ENCODE data around the gene NFKBIE. TPM values are rescaled to one million over a fixed set of nuclear protein-coding genes. Genes with fewer than 3 reads are reported as not detected.

NFKBIE gene
- total RNA-seq, 1 experiment from 2014 or later, result 33.4 TPM

DNA sequence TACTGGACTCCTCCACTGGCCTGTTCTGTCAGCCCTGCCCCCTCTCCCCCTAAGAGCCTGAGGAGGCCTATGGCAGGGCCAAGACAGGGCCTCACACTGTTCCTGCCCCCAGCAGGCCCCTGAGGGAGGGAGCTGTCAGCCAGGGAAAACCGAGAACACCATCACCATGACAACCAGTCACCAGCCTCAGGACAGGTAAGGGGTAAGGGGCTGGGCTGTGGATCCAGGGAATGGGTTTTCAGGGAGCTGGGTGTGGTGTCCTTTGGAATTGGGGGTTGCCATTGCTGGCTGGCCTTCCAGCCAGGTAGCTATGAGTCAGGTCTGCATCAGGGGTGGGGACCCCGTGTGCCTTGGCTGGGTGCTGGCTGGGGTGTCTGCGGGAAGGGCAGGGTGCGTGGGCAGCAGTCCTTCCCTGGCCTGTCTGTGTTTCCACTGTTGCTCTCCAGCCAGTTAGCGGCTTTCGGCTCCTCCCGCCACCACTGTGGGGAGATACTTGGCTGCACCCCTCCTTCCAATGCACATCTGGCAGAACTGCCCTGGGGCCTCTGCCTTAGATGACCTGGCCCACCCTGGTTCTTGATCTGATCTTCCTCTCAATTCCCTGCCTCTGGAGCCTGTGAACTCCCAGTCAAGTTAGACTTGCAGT is 38.1 kb downstream of the NFKBIE start:
- DNase-seq (ENCODE audit: low spot score), result no peak

DNA sequence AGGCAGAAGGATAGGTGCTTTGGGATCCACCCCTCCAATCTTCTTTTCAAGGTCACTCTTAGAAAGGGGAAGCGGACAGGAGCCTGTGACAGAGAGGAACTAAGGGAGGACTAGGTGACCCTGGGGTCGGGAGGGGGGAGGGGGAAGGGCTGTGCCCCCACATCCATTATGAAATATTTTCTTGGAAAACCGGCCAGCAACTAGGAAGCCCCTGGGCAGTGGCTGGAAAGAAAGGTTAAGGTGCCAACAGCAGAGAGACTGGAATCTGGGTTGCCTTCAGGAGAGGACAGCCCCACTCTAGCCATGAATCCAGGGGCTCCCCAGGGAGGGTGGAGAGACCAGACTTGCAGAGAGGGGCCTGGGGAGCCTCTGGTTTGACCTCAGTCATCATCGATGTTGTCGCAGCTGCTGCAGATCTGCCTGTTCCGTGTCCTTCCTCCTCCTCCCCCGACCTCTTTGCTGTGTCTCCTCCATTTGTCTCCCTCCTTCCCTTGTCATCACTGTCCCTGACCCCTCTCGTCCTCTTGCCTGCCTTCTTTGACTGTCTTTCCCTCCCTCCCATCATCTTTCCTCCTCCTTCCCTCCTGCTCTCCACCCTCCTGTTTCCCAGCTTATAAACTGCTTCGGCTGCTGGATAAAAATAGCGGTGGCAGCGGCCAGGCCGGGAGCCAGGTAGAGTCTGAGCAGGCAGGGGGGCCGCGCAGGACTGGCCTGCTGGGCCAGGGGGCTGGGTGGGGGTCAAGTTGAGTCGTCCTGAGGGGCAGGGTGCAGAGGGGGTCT is 38.8 kb downstream of the NFKBIE start:
- DNase-seq (ENCODE audit: low spot score), result no peak

DNA sequence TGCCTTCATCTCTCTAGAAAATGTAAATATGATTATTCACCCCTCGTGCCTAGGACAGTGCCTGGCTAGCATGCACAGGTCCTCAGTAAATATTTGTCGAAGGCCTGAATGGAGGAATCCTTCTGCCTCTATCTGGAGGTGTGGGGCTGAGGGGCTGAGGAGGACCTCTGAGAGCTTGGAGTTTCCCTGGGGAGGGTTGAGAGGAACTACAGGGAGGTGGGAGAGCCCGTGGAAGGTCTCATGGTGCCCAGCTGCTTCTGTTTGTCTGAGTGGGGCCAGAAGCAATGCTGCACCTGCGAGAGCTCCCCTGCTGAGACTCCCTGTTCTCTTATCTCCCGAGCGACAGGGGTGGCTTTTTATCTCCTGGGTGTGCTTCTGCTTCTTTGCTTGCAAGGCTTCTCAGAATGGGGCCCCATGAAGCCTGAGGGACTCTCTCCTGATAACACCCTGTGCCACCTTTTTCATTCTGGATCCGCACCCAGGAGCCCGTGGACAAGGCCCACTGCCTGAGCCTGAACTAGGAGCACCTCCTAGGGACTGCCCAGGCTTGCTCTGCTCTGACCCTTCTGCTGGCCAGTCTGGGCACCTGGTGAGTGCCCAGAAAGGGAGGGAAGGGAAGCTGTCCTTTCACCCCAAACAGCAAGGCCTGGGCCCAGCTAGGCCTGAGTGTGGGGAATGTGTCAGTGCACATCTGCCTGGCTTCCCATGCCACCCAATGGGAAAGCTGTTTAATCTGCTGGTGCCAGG is 39.6 kb downstream of the NFKBIE start:
- DNase-seq (ENCODE audit: low spot score), result no peak

DNA sequence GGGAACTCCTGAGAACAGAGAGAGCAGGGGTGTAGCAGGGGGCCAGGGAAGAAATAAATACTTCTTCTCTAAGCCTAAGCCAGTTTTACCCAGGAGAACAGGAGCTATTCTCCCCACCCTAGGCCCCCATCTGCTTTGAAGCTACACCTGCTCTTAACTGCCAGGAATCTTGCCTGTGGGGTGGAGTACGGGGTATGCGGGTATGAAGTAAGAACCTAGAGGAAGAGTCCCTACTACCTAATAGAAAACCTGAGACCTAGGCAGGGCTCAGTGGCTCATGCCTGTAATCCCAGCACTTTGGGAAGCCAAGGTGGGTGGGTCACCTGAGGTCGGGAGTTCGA is 40.4 kb downstream of the NFKBIE start:
- no peak for DNase-seq (ENCODE audit: low spot score)

DNA sequence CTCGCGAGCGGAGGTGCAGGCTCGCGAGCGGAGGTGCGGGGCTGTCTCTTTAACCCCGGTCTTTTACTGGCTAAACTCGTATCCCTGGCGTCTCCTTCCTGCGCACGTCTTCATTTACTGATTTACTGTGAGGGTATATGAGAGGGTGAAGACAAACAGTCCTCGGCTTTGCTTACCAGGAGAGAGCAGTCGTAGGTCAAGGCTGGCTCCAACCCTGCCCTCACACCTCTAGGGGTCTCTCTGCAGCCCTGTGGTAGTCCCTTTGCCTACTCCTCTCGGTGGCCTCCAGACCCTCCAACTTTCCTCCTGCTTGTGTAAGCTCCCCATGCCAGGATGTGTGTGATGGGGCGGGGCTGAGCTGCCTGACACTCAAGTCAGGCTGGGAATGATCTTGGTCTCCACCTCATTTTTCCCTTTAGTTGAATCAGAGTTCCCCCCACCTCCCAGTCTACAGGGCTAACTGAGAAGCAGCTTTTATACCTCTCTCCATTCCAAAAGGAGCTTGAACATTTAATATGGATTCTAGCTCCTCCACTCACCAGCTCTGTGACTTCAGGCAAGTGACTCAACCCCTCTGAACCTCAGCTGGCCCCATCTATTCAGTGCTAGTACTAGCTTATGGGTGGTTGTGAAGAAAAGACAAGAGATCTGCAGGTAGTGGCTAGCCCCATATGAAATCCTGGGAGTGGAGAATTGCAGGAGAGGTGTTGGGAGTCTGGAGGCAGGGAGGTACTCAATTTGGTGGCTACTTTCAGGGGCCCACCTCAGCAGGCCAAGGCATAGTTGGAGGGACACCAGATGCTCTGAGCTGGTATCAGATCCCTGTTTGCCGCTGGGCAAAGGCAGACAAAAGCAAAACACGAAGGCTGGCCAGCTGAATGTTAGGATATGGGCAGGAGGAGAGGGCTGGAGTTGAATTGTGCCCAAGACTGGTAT is 41.1 kb downstream of the NFKBIE start:
- peak; percentile 34 for DNase-seq (ENCODE audit: low spot score)

DNA sequence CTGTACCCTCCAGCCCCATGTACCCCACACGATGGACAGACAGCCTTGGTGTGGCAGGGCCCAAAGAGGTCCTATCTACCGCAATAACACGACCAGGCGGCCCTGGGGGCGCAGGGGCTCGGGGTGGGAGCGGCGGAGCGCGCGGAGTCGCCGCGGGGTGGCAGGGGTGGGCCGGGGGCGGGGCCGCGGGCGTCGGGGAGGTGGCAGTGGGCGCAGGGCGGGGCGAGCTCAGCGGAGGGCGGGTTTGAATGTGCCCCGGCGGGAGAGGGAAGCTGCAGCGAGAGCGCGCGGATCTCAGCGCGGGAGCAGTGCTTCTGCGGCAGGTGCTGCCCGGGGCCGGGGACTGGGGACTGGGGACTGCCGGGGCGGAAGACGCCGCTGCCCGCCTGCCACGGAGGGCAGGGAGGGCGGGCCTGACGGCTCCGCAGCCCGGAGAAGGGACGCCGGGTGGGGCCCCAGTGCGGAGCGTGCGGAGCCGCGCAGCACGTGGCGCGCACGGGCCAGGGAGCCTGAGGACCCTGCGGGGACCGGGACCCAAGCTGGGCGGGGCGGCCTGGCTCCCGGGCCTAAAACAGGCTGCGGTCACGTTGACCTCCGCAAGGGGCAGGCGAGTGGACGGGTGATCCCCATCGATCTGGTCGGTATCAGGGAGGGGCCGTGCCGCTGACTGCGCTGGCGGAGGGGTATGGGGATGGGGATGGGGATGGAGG is 41.9 kb downstream of the NFKBIE start, which contains the start of gene SLC29A1:
SLC29A1 (plus strand) TSS at position 277 of the 710 bp plus-strand sequence. CDS start 3,719 bp downstream, outside the sequence.
- DNase-seq (ENCODE audit: low spot score), result peak; percentile 45

DNA sequence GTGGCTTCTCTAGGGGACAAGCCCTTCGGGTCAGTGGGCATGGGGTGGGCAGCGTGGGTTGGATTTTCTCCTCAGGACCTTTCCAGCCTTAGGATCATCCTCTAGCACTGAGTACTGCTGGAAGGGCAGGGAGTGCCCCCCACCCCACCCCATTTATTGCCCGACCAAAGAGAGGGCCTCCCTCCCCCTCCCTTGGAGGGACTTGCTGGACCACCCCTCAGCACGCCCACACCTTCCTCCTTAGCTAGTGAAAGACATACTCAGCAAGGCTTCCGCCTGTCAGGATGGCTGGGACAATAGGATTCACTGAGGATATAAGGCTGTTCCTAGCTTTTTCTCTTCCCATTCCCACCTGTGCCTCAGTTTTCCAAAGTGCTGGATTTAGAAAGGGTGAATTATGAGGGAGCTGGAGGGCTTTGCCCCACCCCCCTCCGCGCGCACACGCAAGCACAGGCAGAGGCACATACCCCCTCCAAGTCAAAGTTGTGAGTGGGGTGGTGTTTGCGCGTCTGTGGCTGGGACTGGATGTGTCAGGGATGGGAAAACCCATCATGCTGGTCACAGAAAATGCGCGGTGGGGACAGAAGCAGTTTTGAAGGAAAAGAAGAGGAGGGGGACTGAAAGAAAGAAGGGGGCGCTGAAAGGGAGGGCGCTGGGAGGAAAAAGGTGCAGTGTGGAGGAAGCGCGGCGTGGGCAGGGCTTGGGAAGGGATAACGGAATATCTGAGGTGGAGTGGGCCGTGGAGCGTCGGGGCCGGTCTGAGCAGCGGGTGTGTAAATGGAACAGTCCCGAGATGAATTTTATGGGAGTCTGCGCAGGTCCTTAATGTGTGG is 42.6 kb downstream of the NFKBIE start:
- no peak for DNase-seq (ENCODE audit: low spot score)

DNA sequence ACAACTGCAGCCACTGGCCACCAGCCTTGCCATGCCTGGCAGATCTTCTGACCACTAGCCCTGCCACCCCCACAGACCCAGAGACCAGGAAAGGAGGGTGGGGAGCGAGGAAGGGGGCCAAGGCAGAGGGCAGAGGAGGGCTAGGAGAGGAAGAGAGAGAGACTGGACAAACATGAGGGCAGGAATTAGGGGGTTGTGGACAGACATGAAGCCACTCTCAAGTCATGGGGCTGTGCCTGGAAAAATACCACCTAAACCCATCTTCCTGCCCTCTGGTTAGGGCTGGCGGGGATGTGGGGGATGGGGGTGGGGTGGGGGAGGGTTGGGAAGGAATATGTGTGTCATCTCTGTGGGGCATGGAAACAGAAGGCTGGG is 43.4 kb downstream of the NFKBIE start:
- no peak for DNase-seq (ENCODE audit: low spot score)

DNA sequence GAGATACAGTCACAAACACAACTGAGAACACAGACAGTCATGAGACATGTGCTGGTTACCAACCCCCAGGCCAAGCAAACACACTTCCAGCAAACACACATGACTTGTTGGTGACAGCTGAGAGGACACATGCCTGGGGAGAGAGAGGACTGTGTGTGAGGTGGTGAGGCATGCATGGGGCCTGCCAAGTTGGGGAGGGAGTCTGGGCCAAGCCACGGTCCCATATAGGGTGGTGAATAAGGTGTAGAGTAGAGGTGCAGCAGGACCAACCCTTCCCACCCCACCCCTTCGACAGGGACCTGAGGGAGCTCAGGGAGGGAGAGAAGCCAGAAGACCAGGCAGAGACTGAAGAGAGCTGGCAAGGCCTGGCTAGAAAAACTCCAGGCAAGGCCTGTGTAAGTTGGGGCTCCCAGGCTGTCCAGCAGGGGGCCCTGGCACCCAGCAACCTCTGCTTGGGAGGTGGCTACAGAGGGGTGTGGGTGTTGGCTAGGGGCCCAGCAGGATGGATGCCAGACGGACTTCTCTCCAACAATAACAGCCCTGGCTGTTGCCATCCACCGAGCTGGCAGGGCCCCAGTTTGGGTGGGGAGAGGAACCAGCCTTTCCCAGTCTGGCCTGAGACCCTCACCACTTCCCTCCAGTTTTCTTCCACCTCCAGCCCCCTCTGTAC is 43.9 kb downstream of the NFKBIE start:
- peak; percentile 92 for DNase-seq (ENCODE audit: low spot score)

DNA sequence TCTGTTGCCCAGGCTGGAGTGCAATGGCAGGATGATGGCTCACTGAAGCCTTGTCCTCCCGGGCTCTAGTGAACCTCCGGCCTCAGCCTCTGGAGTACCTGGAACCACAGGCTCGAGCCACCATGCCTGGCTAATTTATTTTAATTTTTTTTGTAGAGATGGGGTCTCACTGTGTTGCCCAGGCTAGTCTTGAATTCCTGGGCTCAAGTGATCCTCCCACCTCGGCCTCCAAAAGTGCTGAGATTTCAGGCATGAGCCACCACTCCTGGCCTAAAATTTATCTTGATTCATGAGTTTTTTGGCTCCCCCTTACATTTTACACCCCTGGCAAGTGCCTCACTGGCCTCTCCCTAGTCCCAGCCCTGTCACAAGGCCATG is 44.4 kb downstream of the NFKBIE start:
- no peak for DNase-seq (ENCODE audit: low spot score)

DNA sequence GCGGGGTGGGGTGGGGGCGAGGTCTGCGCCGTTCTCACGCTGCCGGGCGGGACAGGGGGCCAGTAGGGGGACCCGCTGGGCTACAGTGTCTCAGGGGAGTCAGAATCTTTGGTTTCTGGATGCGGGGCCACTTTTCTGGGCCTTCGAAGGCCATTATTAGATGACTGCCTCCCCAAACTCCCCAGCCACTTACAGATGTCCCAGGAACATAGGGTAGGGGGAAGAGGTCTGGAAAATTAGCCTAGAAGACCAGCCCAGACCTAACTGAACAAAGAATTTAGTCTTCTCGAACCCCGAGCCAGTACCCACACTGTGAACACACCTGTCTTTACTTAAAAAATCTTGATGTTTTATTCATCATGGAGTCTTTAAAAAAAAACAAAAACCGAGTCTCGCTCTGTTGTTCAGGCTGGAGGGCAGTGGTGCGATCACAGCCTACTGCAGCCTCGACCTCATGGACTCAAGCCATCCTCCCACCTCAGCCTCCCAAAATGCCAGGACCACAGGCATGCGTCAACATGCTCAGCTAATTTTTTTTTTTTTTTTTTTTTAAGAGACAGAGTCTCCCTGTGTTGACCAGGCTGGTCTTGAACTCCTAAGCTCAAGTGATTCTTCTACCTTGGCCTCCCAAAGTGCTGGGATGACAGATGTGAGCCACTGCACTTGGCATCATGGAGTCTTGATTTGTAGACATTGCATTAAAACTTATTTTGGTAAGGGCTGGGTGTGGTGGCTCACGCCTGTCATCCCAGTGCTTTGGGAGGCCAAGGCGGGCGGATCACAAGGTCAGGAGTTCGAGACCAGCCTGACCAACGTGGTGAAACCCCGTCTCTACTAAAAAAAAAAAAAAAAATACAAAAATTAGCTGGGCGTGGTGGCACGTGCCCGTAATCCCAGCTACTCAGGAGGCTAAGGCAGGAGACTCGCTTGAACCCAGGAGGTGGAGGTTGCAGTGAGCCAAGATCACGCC is 45.3 kb downstream of the NFKBIE start:
- DNase-seq (ENCODE audit: low spot score), result no peak

DNA sequence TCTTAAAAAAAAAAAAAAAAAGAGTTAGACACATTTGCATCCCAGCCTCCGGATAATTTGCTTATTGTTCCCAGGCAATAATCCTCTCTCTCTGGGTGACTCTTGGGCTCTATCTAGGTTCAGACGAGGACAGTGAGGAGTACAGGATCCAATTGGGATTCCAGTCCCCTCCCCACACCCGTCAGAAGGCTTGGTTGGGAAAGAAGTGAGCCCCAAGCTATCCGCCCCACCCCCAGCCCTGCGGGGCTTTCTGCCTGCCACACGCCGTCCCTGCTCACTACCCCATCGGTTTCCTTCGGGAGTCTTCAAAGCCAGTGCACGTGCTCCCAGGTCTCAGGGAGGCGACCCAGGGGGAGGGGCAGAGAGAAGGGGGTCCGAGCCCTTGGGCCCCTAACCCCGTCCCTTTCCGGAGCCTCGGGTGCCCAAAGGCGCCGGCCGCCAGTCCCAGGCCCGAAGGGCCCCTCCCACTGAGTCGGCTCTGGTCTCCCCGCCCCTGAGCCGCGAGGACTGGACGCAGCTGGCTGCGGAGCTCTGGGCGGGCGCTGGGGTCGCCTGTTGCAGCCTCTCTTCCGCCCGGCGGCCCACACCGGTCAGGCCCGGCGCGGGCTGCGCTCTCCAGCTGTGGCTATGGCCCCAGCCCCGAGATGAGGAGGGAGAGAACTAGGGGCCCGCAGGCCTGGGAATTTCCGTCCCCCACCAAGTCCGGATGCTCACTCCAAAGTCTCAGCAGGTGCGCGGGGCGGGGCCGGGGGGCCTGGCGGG is 46.1 kb downstream of the NFKBIE start:
- DNase-seq (ENCODE audit: low spot score), result peak; percentile 25

DNA sequence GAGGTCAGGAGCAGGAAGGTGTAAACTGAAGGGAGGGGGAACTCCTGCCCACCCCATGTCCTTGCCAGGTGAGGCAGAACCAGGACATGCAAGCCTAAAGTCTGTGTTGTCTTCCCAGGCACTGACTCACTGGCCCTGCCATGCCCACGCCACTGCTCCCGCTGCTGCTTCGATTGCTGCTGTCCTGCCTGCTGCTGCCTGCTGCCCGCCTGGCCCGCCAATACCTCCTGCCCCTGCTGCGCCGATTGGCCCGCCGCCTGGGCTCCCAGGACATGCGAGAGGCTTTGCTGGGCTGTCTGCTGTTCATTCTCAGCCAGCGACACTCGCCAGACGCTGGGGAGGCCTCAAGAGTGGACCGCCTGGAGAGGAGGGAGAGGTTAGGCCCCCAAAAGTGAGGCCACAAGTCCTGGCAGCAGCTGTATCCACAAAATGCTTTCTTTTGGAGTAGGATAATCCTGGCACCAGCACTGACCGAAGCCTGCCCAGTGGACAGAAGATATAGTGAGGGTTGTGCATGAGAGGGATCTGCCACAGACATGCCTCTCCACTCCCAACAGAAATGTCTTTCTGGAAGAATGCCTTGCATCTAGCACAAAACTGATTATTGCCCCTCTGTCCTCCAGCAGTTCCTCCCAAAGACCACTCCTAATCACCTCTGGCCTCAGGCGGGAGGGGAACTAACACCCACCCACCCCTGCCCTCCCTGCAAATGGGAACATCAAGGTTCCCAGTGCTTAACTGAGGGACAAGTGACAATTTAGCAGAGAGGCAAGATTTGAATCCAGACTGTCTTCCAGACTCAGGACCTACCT is 47.8 kb downstream of the NFKBIE start:
- no peak for DNase-seq (ENCODE audit: low spot score)

DNA sequence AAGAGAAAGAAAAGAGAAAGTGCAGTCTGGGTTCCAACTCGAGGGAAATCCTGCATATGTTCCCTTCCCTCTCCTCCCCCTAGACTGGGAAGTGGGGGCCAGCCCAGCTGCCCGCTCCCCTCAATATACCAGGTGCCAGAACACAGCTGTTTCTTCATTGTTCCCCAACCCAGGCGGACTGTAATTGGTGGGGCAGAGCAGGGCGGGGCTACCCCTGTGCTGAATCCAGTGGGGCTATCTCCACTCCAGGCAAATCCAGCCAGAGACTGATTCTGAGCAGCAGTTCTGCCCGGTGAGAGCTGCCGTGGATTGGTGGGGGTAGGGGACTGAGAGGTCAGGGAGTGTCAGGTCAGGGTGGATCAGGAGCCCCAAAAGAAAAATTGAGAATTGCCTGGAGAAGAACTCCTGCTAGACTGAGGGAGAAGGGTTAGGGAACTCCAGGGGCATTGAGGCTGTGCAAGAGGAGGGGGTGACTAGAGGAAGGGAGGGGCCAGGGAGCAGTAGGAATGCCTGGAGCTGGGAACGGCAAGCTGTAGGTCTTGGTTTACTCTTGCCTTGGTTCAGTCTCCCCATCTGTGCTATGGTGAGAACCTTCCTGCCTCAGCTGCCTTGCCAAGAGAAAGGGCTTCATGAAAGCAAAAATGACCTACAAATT is 48.5 kb downstream of the NFKBIE start, which contains the start of gene MYMX:
MYMX (plus strand) TSS at position 250 of the 655 bp plus-strand sequence. CDS start 546 bp downstream, outside the sequence.
- DNase-seq (ENCODE audit: low spot score), result no peak

DNA sequence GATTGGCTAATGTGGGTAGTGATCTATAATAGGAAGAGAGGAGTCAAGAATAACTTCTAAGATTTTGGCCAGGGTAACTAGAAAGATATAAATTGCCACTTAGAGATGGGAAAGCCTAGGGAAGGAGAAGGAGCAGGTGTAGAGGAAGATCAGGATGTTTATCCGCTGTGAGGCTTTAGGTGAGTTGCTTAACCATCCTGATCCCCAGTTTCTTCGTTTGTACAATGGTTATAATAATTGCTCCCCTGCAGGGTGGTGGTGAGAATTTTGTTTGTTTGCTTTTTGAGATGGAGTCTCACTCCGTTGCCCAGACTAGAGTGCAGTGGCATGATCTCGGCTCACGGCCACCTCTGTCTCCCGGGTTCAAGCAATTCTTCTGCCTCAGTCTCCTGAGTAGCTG is 51.0 kb downstream of the NFKBIE start:
- DNase-seq (ENCODE audit: low spot score), result no peak

DNA sequence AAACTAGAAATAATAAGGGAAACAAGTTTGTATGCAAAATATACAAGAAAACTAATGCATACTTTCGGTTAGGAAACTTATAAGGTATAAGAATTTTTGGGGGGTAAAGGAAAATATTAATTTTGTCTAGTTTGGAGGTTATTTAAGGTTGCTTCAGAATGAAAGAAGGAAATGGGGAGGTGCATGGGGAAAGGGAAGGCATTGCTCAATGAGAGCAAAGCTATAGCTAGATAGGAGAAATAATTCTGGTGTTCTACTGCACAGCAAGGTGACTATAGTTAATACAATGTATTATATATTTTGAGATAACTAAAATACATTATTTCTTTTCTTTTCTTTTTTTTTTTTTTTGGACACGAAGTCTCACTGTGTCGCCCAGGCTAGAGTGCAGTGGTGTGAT is 54.1 kb downstream of the NFKBIE start:
- DNase-seq (ENCODE audit: low spot score), result no peak
